Natural killer cell (primary cell): Measurements from ENCODE around the gene AKR1C8. TPM values are rescaled to one million over a fixed set of nuclear protein-coding genes. Genes with fewer than 3 reads are reported as not detected.
"Not testable (repeated sequence)": the region's sequence is repeated elsewhere in the genome, so short reads cannot be mapped to it uniquely, and the experiment has no call there.

Experiments
- ATAC-seq, 3 donors: fragments of 150-1000 bp in 2 of 3; fragments of 200-7000 bp in 1 of 3; cut with Tn5 transposase; 1 replicate in 1 of 3; 2 replicates in 2 of 3; pipeline ENCODE4 v1.10.0; 2021; ENCODE audit warnings: mild to moderate bottlenecking in 2 of 3, moderate library complexity in 2 of 3
- DNase-seq, 2 donors: peaks; one replicate each; pipeline versions ENCODE4 v3.0.0 to v3.0.0-alpha.2; 2013 to 2021; ENCODE audit warnings: mixed read lengths in 1 of 2
- H3K27ac ChIP-seq: one replicate; pipeline ENCODE4 v1.5.1; 2013; ENCODE audit warnings: mild to moderate bottlenecking, low read length
- H3K27me3 ChIP-seq: one replicate; pipeline ENCODE4 v1.6.1; 2013; ENCODE audit warnings: low read length; ENCODE audit not compliant: control insufficient read depth, insufficient read depth
- H3K36me3 ChIP-seq: one replicate; pipeline ENCODE4 v1.6.1; 2013; ENCODE audit warnings: low read length; ENCODE audit not compliant: control insufficient read depth, insufficient read depth
- H3K4me1 ChIP-seq: one replicate; pipeline ENCODE4 v1.6.1; 2013; ENCODE audit warnings: low read length; ENCODE audit not compliant: control insufficient read depth, insufficient read depth
- H3K4me3 ChIP-seq: one replicate; pipeline ENCODE4 v1.5.1; 2013; ENCODE audit warnings: low read length
- H3K9me3 ChIP-seq: one replicate; pipeline ENCODE4 v1.6.1; 2013; ENCODE audit warnings: low read length; ENCODE audit not compliant: control insufficient read depth, insufficient read depth
- H3K27ac Mint-ChIP-seq, 2 donors: one replicate each; pipeline ENCODE4 v1.8.0; 2022; ENCODE audit warnings: mild to moderate bottlenecking in 2 of 2, mixed read lengths in 2 of 2, moderate library complexity in 1 of 2
- H3K27me3 Mint-ChIP-seq, 2 donors: one replicate each; pipeline ENCODE4 v1.8.0; 2022; ENCODE audit warnings: low read depth in 2 of 2, mixed read lengths in 2 of 2
- H3K36me3 Mint-ChIP-seq: one replicate; pipeline ENCODE4 v1.8.0; 2022; ENCODE audit warnings: mixed read lengths
- H3K4me1 Mint-ChIP-seq, 2 donors: one replicate each; pipeline ENCODE4 v1.8.0; 2022; ENCODE audit warnings: mixed read lengths in 2 of 2
- H3K4me3 Mint-ChIP-seq: one replicate; pipeline ENCODE4 v1.8.0; 2022; ENCODE audit warnings: mild to moderate bottlenecking, moderate library complexity, mixed read lengths
- H3K9me3 Mint-ChIP-seq, 2 donors: one replicate each; pipeline ENCODE4 v1.8.0; 2022; ENCODE audit warnings: mixed read lengths in 2 of 2
- CTCF ChIP-seq: fragments of 200-600 bp; IDR thresholded peaks from one replicate; pipeline ENCODE4 v1.8.0; 2022; ENCODE audit warnings: antibody characterized with exemption
- WGBS: methylation state at CpG from one replicate; pipeline ENCODE4 v1.1.7; 2013; ENCODE audit warnings: missing lambda C conversion rate; ENCODE audit not compliant: insufficient coverage; 5-methylcytosine and 5-hydroxymethylcytosine counted together
- intact Hi-C: fragments of 100-400 bp; cut with micrococcal nuclease; formaldehyde crosslinking; loops from one replicate; pipeline ENCODE4 v1.14.2; 2022
- total RNA-seq, 4 donors: library from RNA; stranded (reverse); fragments of 120-200 nt in 1 of 4; gene quantifications; one replicate each; pipeline versions ENCODE4 v1.2.3 to v1.2.4, GENCODE V29; 2013 to 2022

AKR1C8 gene
- total RNA-seq, 3 donors from 2014 or later (not counting 1 experiment from before 2014, with no cell fraction given), result 4.1 to 7.2 (median 4.1) TPM

- Histone ChIP-seq H3K36me3 (no peaks in the 10 kb centered on the region), H3K9me3 (no peaks in the 10 kb centered on the region), H3K4me3 (no peak overlapping the region), H3K27ac (no peak overlapping the region), H3K4me1 (no peaks in the 10 kb centered on the region), H3K27me3 (no peaks in the 10 kb centered on the region)
- TF ChIP-seq CTCF, result no peak
- no peaks in the 10 kb centered on the region for H3K4me1 Mint-ChIP-seq
- DNase-seq (no peak), ATAC-seq (no peak)
- 80% methylated on average over 1 of the region's 3 CpGs for WGBS
- no peak overlapping the region for H3K4me3 Mint-ChIP-seq
- intact Hi-C loops, result no loop called here
- H3K27me3 Mint-ChIP-seq, result no peaks in the 10 kb centered on the region
- no peaks in the 10 kb centered on the region for H3K36me3 Mint-ChIP-seq
- H3K9me3 Mint-ChIP-seq, result no peaks in the 10 kb centered on the region
- no peak overlapping the region for H3K27ac Mint-ChIP-seq
Observed at GRCh38 chr10:5194431-5194830, 9.5 kb upstream of the AKR1C8 start.

- no peaks in the 10 kb centered on the region for H3K4me1 Mint-ChIP-seq
- Histone ChIP-seq H3K36me3 (no peaks in the 10 kb centered on the region), H3K27ac (no peak overlapping the region), H3K9me3 (no peaks in the 10 kb centered on the region), H3K4me1 (no peaks in the 10 kb centered on the region), H3K27me3 (no peaks in the 10 kb centered on the region), H3K4me3 (no peak overlapping the region)
- no peak overlapping the region for H3K27ac Mint-ChIP-seq
- DNase-seq (no peak), ATAC-seq (no peak)
- intact Hi-C loops, result no loop called here
- 95% methylated on average over 2 of the region's 2 CpGs for WGBS
- H3K9me3 Mint-ChIP-seq, result peaks cover 0 to 2% of the 10 kb centered on the region in 2 donors
- no peak for TF ChIP-seq CTCF
- no peaks in the 10 kb centered on the region for H3K36me3 Mint-ChIP-seq
- H3K27me3 Mint-ChIP-seq, result no peaks in the 10 kb centered on the region
- H3K4me3 Mint-ChIP-seq, result no peak overlapping the region
Observed at GRCh38 chr10:5188358-5188757, 3.4 kb upstream of the AKR1C8 start.

- Mint-ChIP-seq H3K27me3 (no peaks in the 10 kb centered on the region), H3K4me1 (no peaks in the 10 kb centered on the region), H3K36me3 (no peaks in the 10 kb centered on the region), H3K9me3 (peaks cover 0 to 2% of the 10 kb centered on the region in 2 donors), H3K4me3 (no peak overlapping the region), H3K27ac (no peak overlapping the region)
- TF ChIP-seq CTCF, result no peak
- no peak for ATAC-seq
- Histone ChIP-seq H3K9me3 (no peaks in the 10 kb centered on the region), H3K4me3 (no peak overlapping the region), H3K27me3 (no peaks in the 10 kb centered on the region), H3K4me1 (no peaks in the 10 kb centered on the region), H3K36me3 (no peaks in the 10 kb centered on the region), H3K27ac (no peak overlapping the region)
- intact Hi-C loops, result no loop called here
- no peak for DNase-seq
- WGBS, result 78% methylated on average over 5 of the region's 5 CpGs
Observed at GRCh38 chr10:5187867-5188266, 2.9 kb upstream of the AKR1C8 start.

GRCh38 chr10:5183923-5184322 lies 1.0 kb downstream of the AKR1C8 start:
- Mint-ChIP-seq H3K4me3 (no peak overlapping the region), H3K9me3 (peaks cover 4% of the 10 kb centered on the region in 2 donors), H3K27ac (no peak overlapping the region), H3K36me3 (no peaks in the 10 kb centered on the region), H3K4me1 (no peaks in the 10 kb centered on the region), H3K27me3 (no peaks in the 10 kb centered on the region)
- DNase-seq, result no peak
- H3K36me3 ChIP-seq, result no peaks in the 10 kb centered on the region
- 85% methylated on average over 2 of the region's 2 CpGs for WGBS
- TF ChIP-seq CTCF, result no peak
- no peaks in the 10 kb centered on the region for H3K9me3 ChIP-seq
- H3K27ac ChIP-seq, result no peak overlapping the region
- H3K4me1 ChIP-seq, result no peaks in the 10 kb centered on the region
- no peaks in the 10 kb centered on the region for H3K27me3 ChIP-seq
- H3K4me3 ChIP-seq, result no peak overlapping the region
- intact Hi-C loops, result no loop called here
- ATAC-seq, result no peak

GRCh38 chr10:5180503-5180902 lies 4.4 kb downstream of the AKR1C8 start:
- H3K9me3 Mint-ChIP-seq, H3K4me3 ChIP-seq, H3K27ac ChIP-seq, H3K36me3 ChIP-seq, H3K36me3 Mint-ChIP-seq, H3K4me3 Mint-ChIP-seq, H3K27ac Mint-ChIP-seq, DNase-seq, H3K9me3 ChIP-seq, H3K4me1 ChIP-seq, H3K4me1 Mint-ChIP-seq, H3K27me3 ChIP-seq, intact Hi-C loops, ATAC-seq, H3K27me3 Mint-ChIP-seq: not testable (repeated sequence)
- 92% methylated on average over 12 of the region's 12 CpGs for WGBS

- not testable (repeated sequence) for H3K36me3 Mint-ChIP-seq, H3K27me3 Mint-ChIP-seq
Observed at GRCh38 chr10:5175581-5175980, 9.4 kb downstream of the AKR1C8 start.

More at GRCh38 chr10:5175581-5175980, 9.4 kb downstream of the AKR1C8 start:
- H3K4me1 Mint-ChIP-seq, H3K9me3 ChIP-seq, DNase-seq, H3K27ac ChIP-seq, H3K4me1 ChIP-seq, H3K27me3 ChIP-seq, H3K4me3 Mint-ChIP-seq, intact Hi-C loops, H3K4me3 ChIP-seq, H3K27ac Mint-ChIP-seq, ATAC-seq, H3K9me3 Mint-ChIP-seq, H3K36me3 ChIP-seq: not testable (repeated sequence)
- 100% methylated on average over 1 of the region's 3 CpGs for WGBS
